HCT116 (cell line): ENCODE measurements around the gene JPT1. TPM values are rescaled to one million over a fixed set of nuclear protein-coding genes. Genes with fewer than 3 reads are reported as not detected.
A peak's percentile ranks its signal among the peaks of the same experiment; 100 is the strongest.

Source experiments
- ATAC-seq: fragments of 200-7000 bp; cut with Tn5 transposase; 2 replicates; pipeline ENCODE4 v1.9.1; 2020; ENCODE audit warnings: mild to moderate bottlenecking, moderate library complexity
- BruUV-seq: library from RNA; stranded (reverse); fragments of 400-500 nt; replicated peaks from 2 replicates; lab custom pipeline; 2021; lab: Mats Ljungman, UMichigan
- CTCF ChIA-PET: fragments of 300-600 bp; sonication (Branson Sonifier 250); formaldehyde crosslinking; loops from one replicate; lab custom pipeline; 2021; ENCODE audit warnings: antibody characterized with exemption; lab: Charles Lee
- POLR2A ChIA-PET: fragments of 300-600, 350-600 bp; sonication (Branson Sonifier 250); formaldehyde crosslinking; loops from one replicate; lab custom pipeline; 2021; ENCODE audit warnings: antibody characterized with exemption; lab: Charles Lee
- RAD21 ChIA-PET, 2 experiments: fragments of 300-600 bp; sonication (Branson Sonifier 250); formaldehyde crosslinking; loops; one replicate each; lab custom pipeline; 2023; ENCODE audit warnings: low total read pairs in 2 of 2; ENCODE audit not compliant: uncharacterized antibody in 2 of 2, unreplicated experiment in 2 of 2, low non-redundant PET in 1 of 2; lab: Charles Lee
- DNase-seq: peaks from one replicate; pipeline ENCODE4 v3.0.0-alpha.2; 2010; ENCODE audit warnings: low read depth, low spot score
- H2AFZ ChIP-seq: fragments of 200-600 bp; shearing (Covaris generic), sonication (generic); 2 replicates; pipeline ENCODE4 v1.6.1; 2017; ENCODE audit warnings: low read depth, mixed run types, mixed read lengths, antibody characterized with exemption, low read length; ENCODE audit not compliant: poor library complexity, severe bottlenecking
- H3K27ac ChIP-seq: 2 replicates; pipeline ENCODE4 v1.5.1; 2012; ENCODE audit warnings: low read depth, low read length
- H3K27me3 ChIP-seq: fragments of 200-600 bp; sonication (generic); 2 replicates; pipeline ENCODE4 v1.6.1; 2016; ENCODE audit warnings: mixed run types, low read length, mixed read lengths; ENCODE audit not compliant: insufficient read depth
- H3K36me3 ChIP-seq, 2 experiments: fragments of 200-500 bp in 1 of 2; fragments of 200-600 bp in 1 of 2; sonication (Bioruptor generic) in 1 of 2; sonication (generic) in 1 of 2; 2 replicates each; pipeline versions ENCODE4 v1.5.1 to v1.6.1; 2014 to 2016; ENCODE audit warnings: low read length in 2 of 2, inconsistent platforms in 1 of 2, mixed read lengths in 1 of 2, mixed run types in 1 of 2; ENCODE audit not compliant: insufficient read depth in 2 of 2, control insufficient read depth in 1 of 2
- H3K4me1 ChIP-seq, 2 experiments: fragments of 200-600 bp in 1 of 2; sonication (generic) in 1 of 2; 2 replicates each; pipeline versions ENCODE4 v1.5.1 to v1.6.1; 2012 to 2017; ENCODE audit warnings: low read length in 2 of 2, inconsistent platforms in 1 of 2, mild to moderate bottlenecking in 1 of 2, mixed read lengths in 1 of 2, mixed run types in 1 of 2, moderate library complexity in 1 of 2; ENCODE audit not compliant: insufficient read depth in 2 of 2, control insufficient read depth in 1 of 2
- H3K4me2 ChIP-seq: fragments of 200-600 bp; sonication (generic); 2 replicates; pipeline ENCODE4 v1.6.1; 2017; ENCODE audit warnings: mixed run types, low read length, mixed read lengths
- H3K4me3 ChIP-seq, 2 experiments: fragments of 200-600 bp in 1 of 2; sonication (generic) in 1 of 2; replicated peaks in 1 of 2; 2 replicates each; pipeline ENCODE4 v1.5.1; 2011 to 2016; ENCODE audit warnings: low read length in 2 of 2, control low read depth in 1 of 2, low read depth in 1 of 2, mild to moderate bottlenecking in 1 of 2, mixed read lengths in 1 of 2, mixed run types in 1 of 2
- H3K79me2 ChIP-seq: fragments of 200-600 bp; sonication (generic); 2 replicates; pipeline ENCODE4 v1.6.1; 2017; ENCODE audit warnings: mild to moderate bottlenecking, mixed run types, low read length, moderate library complexity, mixed read lengths; ENCODE audit not compliant: insufficient read depth
- H3K9ac ChIP-seq: fragments of 200-600 bp; sonication (generic); 2 replicates; pipeline ENCODE4 v1.6.1; 2016; ENCODE audit warnings: low read length, mixed read lengths
- H3K9me2 ChIP-seq: fragments of 200-600 bp; sonication (generic), shearing (Covaris generic); 2 replicates; pipeline ENCODE4 v1.6.1; 2017; ENCODE audit warnings: mixed run types, mild to moderate bottlenecking, moderate library complexity; ENCODE audit not compliant: insufficient read depth
- H3K9me3 ChIP-seq, 2 experiments: fragments of 200-500 bp in 1 of 2; fragments of 200-600 bp in 1 of 2; sonication (Bioruptor generic) in 1 of 2; sonication (generic) in 1 of 2; 2 replicates each; pipeline ENCODE4 v1.6.1; 2014 to 2017; ENCODE audit warnings: low read length in 2 of 2, mixed read lengths in 2 of 2, inconsistent platforms in 1 of 2, low read depth in 1 of 2, mild to moderate bottlenecking in 1 of 2, mixed run types in 1 of 2, moderate library complexity in 1 of 2; ENCODE audit not compliant: control insufficient read depth in 1 of 2, insufficient read depth in 1 of 2
- H4K20me1 ChIP-seq: fragments of 200-600 bp; sonication (generic), shearing (Covaris generic); 2 replicates; pipeline ENCODE4 v1.6.1; 2017; ENCODE audit warnings: mixed run types, mild to moderate bottlenecking, moderate library complexity; ENCODE audit not compliant: insufficient read depth
- CBX3 ChIP-seq: IDR thresholded peaks from 2 replicates; pipeline ENCODE4 v1.6.1; 2012; ENCODE audit warnings: low read depth
- CEBPB ChIP-seq: IDR thresholded peaks from 2 replicates; pipeline ENCODE4 v1.6.1; 2012; ENCODE audit warnings: low read depth
- EGR1 ChIP-seq: IDR thresholded peaks from 2 replicates; pipeline ENCODE4 v1.6.1; 2012; ENCODE audit warnings: low read depth
- ELF1 ChIP-seq: IDR thresholded peaks from 2 replicates; pipeline ENCODE4 v1.6.1; 2012; ENCODE audit warnings: low read depth, borderline replicate concordance
- EZH2 ChIP-seq: fragments of 200-600 bp; sonication (generic); IDR thresholded peaks from 2 replicates; pipeline ENCODE4 v1.6.1; 2017; ENCODE audit warnings: antibody characterized with exemption, mixed run types
- EZH2phosphoT487 ChIP-seq: fragments of 200-600 bp; IDR thresholded peaks from 2 replicates; pipeline ENCODE4 v1.6.1; 2018; ENCODE audit warnings: antibody characterized with exemption, borderline replicate concordance
- POLR2A ChIP-seq: IDR thresholded peaks from 2 replicates; pipeline ENCODE4 v1.7.0; 2011; ENCODE audit warnings: borderline replicate concordance; ENCODE audit not compliant: insufficient read depth, insufficient read length; ENCODE audit errors: extremely low read depth
- POLR2AphosphoS5 ChIP-seq: IDR thresholded peaks from 2 replicates; pipeline ENCODE4 v1.6.1; 2011; ENCODE audit warnings: mild to moderate bottlenecking, low read depth, low read length, moderate library complexity
- RAD21 ChIP-seq: IDR thresholded peaks from 2 replicates; pipeline ENCODE4 v1.6.1; 2012; ENCODE audit warnings: low read depth, mild to moderate bottlenecking
- SIN3A ChIP-seq: IDR thresholded peaks from 2 replicates; pipeline ENCODE4 v1.6.1; 2012; ENCODE audit warnings: low read depth
- SP1 ChIP-seq: IDR thresholded peaks from 2 replicates; pipeline ENCODE4 v1.6.1; 2012; ENCODE audit warnings: low read depth
- TCF7L2 ChIP-seq: IDR thresholded peaks from 2 replicates; pipeline ENCODE4 v1.7.0; 2011; ENCODE audit warnings: borderline replicate concordance, inconsistent platforms; ENCODE audit not compliant: insufficient read depth, insufficient read length; ENCODE audit errors: extremely low read depth
- YY1 ChIP-seq: IDR thresholded peaks from 2 replicates; pipeline ENCODE4 v1.6.1; 2011; ENCODE audit warnings: low read length, low read depth, moderate library complexity, mild to moderate bottlenecking; ENCODE audit not compliant: insufficient replicate concordance; ENCODE audit errors: extremely low read depth
- ZFX ChIP-seq: fragments of 450-650 bp; IDR thresholded peaks from 2 replicates; pipeline ENCODE4 v1.6.1; 2017
- intact Hi-C: fragments of 100-400 bp; cut with micrococcal nuclease; formaldehyde crosslinking; loops from 2 replicates; pipeline ENCODE4 v1.10.0; 2022
- total RNA-seq: library from RNA; stranded (reverse); gene quantifications from one replicate; pipeline ENCODE4 v1.2.1, GENCODE V29; 2021; ENCODE audit not compliant: unreplicated experiment
- TF ChIP-seq, protein P1 (sequence below): IDR thresholded peaks from 2 replicates; pipeline ENCODE4 v1.6.1; 2012; ENCODE audit warnings: low read depth
- TF ChIP-seq, protein P2 (sequence below): IDR thresholded peaks from 2 replicates; pipeline ENCODE4 v1.6.1; 2012
- TF ChIP-seq, protein P3 (sequence below): IDR thresholded peaks from 2 replicates; pipeline ENCODE4 v1.6.1; 2012
- TF ChIP-seq, protein P4 (sequence below): IDR thresholded peaks from 2 replicates; pipeline ENCODE4 v1.6.1; 2011; ENCODE audit warnings: mild to moderate bottlenecking, low read length, moderate library complexity; ENCODE audit not compliant: insufficient replicate concordance; ENCODE audit errors: extremely low read depth

JPT1 gene
- total RNA-seq, 1 experiment from 2014 or later = 575 TPM

DNA sequence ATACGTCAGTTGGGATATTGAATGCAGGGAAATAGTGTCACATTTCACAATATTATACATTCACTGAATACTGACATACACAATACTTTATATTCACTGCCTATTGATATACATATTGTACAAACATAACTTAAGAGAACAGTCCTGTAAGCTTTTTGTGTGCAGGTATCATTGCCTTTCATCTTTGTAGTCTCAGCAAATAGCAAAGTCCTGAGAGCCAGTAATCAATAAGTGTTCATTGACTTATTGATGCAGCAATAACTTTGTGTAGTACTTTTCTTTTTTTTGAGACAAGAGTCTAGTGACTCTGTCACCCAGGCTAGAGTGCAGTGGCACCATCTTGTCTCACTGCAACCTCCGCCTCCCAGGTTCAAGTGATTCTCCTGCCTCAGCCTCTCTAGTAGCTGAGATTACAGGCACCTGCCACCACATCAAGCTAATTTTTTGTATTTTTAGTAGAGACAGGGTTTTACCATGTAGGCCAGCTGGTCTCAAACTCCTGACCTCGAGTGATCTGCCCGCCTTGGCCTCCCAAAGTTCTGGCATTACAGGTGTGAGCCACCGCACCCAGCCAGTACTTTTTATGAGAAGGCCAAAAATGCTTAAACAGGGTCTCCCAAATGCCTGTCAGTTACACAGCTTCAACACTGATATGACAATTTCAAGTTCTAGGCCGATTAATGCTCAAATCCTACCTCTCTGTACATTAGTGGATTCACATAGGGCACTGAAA is 45.7 kb upstream of the JPT1 start:
- peaks cover 20 to 37% of the 10 kb centered on the region in 2 experiments for H3K4me1 ChIP-seq
- H3K27me3 ChIP-seq = no peaks in the 10 kb centered on the region
- TSS peak; percentile 89 for BruUV-seq
- no peaks in the 10 kb centered on the region for H4K20me1 ChIP-seq
- H3K9ac ChIP-seq = peak overlapping the region; percentile 53
- no peaks in the 10 kb centered on the region for H3K9me3 ChIP-seq
- ChIA-PET POLR2A (interaction anchor here (1.3 to 2.4 kb wide), 4 partner anchors 12 to 74 kb away, joined by 4 to 26 read pairs (median 4); partner anchors contain the start of gene NT5C), RAD21 (interaction anchor here (0.6 to 1.1 kb wide), 5 partner anchors 86 to 239 kb away, joined by 3 to 4 read pairs (median 3); no protein-coding TSS in a partner anchor), CTCF (interaction anchor here (1.1 to 5.2 kb wide), 7 partner anchors 11 to 130 kb away, joined by 3 to 104 read pairs (median 22); partner anchors contain the start of genes MIF4GD and SUMO2)
- H3K4me2 ChIP-seq = peak overlapping the region; percentile 53
- peaks cover 6% of the 10 kb centered on the region; the same call in 1 of the 2 replicates for H3K79me2 ChIP-seq
- no peak for ATAC-seq
- peak overlapping the region; percentile 62 for H3K27ac ChIP-seq
- no peak overlapping the region for H2AFZ ChIP-seq
- H3K9me2 ChIP-seq = no peaks in the 10 kb centered on the region
- intact Hi-C loops = loop anchor here (1.0 to 5.0 kb wide), 3 partner anchors 75 to 239 kb away; no protein-coding TSS in a partner anchor
- DNase-seq = no peak
- no peaks in the 10 kb centered on the region for H3K36me3 ChIP-seq
- H3K4me3 ChIP-seq = no peak overlapping the region
- TF ChIP-seq, protein P1, sequence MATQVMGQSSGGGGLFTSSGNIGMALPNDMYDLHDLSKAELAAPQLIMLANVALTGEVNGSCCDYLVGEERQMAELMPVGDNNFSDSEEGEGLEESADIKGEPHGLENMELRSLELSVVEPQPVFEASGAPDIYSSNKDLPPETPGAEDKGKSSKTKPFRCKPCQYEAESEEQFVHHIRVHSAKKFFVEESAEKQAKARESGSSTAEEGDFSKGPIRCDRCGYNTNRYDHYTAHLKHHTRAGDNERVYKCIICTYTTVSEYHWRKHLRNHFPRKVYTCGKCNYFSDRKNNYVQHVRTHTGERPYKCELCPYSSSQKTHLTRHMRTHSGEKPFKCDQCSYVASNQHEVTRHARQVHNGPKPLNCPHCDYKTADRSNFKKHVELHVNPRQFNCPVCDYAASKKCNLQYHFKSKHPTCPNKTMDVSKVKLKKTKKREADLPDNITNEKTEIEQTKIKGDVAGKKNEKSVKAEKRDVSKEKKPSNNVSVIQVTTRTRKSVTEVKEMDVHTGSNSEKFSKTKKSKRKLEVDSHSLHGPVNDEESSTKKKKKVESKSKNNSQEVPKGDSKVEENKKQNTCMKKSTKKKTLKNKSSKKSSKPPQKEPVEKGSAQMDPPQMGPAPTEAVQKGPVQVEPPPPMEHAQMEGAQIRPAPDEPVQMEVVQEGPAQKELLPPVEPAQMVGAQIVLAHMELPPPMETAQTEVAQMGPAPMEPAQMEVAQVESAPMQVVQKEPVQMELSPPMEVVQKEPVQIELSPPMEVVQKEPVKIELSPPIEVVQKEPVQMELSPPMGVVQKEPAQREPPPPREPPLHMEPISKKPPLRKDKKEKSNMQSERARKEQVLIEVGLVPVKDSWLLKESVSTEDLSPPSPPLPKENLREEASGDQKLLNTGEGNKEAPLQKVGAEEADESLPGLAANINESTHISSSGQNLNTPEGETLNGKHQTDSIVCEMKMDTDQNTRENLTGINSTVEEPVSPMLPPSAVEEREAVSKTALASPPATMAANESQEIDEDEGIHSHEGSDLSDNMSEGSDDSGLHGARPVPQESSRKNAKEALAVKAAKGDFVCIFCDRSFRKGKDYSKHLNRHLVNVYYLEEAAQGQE = no peak
- TF ChIP-seq, protein P2, sequence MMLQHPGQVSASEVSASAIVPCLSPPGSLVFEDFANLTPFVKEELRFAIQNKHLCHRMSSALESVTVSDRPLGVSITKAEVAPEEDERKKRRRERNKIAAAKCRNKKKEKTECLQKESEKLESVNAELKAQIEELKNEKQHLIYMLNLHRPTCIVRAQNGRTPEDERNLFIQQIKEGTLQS = no peak
- TF ChIP-seq, protein P3, sequence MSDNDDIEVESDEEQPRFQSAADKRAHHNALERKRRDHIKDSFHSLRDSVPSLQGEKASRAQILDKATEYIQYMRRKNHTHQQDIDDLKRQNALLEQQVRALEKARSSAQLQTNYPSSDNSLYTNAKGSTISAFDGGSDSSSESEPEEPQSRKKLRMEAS = no peak
- no peak for TF ChIP-seq SP1
- no peak for TF ChIP-seq POLR2A
- no peak for TF ChIP-seq CEBPB
- TF ChIP-seq POLR2AphosphoS5 = no peak
- no peak for TF ChIP-seq SIN3A
- no peak for TF ChIP-seq CBX3
- TF ChIP-seq YY1 = no peak
- TF ChIP-seq EZH2 = no peak
- TF ChIP-seq ZFX = no peak
- no peak for TF ChIP-seq EZH2phosphoT487
- no peak for TF ChIP-seq TCF7L2
- no peak for TF ChIP-seq RAD21
- TF ChIP-seq ELF1 = no peak
- TF ChIP-seq, protein P4, sequence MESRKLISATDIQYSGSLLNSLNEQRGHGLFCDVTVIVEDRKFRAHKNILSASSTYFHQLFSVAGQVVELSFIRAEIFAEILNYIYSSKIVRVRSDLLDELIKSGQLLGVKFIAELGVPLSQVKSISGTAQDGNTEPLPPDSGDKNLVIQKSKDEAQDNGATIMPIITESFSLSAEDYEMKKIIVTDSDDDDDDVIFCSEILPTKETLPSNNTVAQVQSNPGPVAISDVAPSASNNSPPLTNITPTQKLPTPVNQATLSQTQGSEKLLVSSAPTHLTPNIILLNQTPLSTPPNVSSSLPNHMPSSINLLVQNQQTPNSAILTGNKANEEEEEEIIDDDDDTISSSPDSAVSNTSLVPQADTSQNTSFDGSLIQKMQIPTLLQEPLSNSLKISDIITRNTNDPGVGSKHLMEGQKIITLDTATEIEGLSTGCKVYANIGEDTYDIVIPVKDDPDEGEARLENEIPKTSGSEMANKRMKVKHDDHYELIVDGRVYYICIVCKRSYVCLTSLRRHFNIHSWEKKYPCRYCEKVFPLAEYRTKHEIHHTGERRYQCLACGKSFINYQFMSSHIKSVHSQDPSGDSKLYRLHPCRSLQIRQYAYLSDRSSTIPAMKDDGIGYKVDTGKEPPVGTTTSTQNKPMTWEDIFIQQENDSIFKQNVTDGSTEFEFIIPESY = no peak
- no peak for TF ChIP-seq EGR1
